HL-60 (cell line): Measurements from ENCODE around the gene HPSE2.

Experiments used
- CTCF ChIP-seq: IDR thresholded peaks from one replicate; pipeline ENCODE4 v1.5.1; 2011; ENCODE audit warnings: low read length, control low read depth, inconsistent platforms; ENCODE audit not compliant: insufficient read depth
- POLR2AphosphoS5 ChIP-seq: IDR thresholded peaks from 2 replicates; pipeline ENCODE4 v1.6.1; 2012; ENCODE audit warnings: low read depth
- REST ChIP-seq: IDR thresholded peaks from 2 replicates; pipeline ENCODE4 v1.6.1; 2012; ENCODE audit warnings: low read depth; ENCODE audit not compliant: insufficient replicate concordance

GRCh38 chr10:98881789-98882188 lies 353.9 kb downstream of the HPSE2 start:
- no peak for TF ChIP-seq CTCF
- no peak for TF ChIP-seq POLR2AphosphoS5
- no peak for TF ChIP-seq REST
